GM12878 (cell line): ENCODE results near the gene COL8A2.

Experiments used
- BRCA1 ChIP-seq: IDR thresholded peaks from 2 replicates; pipeline ENCODE4 v1.6.1; 2011; ENCODE audit warnings: low read depth, low read length, improper control_type of control experiment
- ESRRA ChIP-seq: IDR thresholded peaks from 2 replicates; pipeline ENCODE4 v1.6.1; 2012; ENCODE audit warnings: mild to moderate bottlenecking, low read length, improper control_type of control experiment
- MXI1 ChIP-seq: fragments of 150-350 bp; IDR thresholded peaks from 2 replicates; pipeline ENCODE4 v1.6.1; 2011; ENCODE audit warnings: low read depth, mild to moderate bottlenecking, inconsistent platforms, low read length, improper control_type of control experiment
- POLR2AphosphoS2 ChIP-seq: IDR thresholded peaks from 2 replicates; pipeline ENCODE4 v1.6.1; 2011; ENCODE audit warnings: low read depth, mild to moderate bottlenecking, low read length, improper control_type of control experiment, moderate library complexity
- SIN3A ChIP-seq: IDR thresholded peaks from 2 replicates; pipeline ENCODE4 v1.6.1; 2012; ENCODE audit warnings: low read depth, low read length, improper control_type of control experiment
- TF ChIP-seq, protein P1 (sequence below): IDR thresholded peaks from 2 replicates; pipeline ENCODE4 v1.6.1; 2011; ENCODE audit warnings: mild to moderate bottlenecking, low read depth, low read length, moderate library complexity; ENCODE audit not compliant: insufficient replicate concordance
- TF ChIP-seq, protein P2 (sequence below): IDR thresholded peaks from 2 replicates; pipeline ENCODE4 v1.6.1; 2012; ENCODE audit warnings: low read depth, low read length, improper control_type of control experiment
- TF ChIP-seq, protein P3 (sequence below): fragments of 450-650 bp; conservative IDR thresholded peaks from 2 replicates; pipeline ENCODE4 v1.6.1; 2017; ENCODE audit warnings: mild to moderate bottlenecking, moderate library complexity

DNA sequence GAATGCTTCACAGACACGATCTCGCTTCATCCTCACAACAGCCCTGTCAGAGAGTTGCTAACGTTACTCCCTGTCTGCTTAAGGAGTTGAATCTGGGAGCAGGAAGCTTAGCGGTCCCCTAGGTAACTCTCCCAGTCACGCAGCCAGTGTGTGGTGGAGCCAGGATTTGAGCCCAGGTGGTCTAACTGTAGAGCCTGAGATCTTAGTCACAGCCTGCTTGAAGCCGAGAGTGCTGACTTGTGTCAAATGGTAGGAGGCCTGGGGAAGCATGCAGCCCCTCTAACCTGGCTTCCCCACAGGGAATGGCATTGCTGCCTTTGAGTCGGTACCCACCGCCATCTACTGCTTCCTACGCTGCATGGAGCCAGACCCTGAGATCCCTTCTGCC is 32.2 kb downstream of the COL8A2 start:
- TF ChIP-seq MXI1 (no peak), BRCA1 (no peak), ESRRA (no peak), SIN3A (no peak), POLR2AphosphoS2 (no peak)
- TF ChIP-seq, protein P1, sequence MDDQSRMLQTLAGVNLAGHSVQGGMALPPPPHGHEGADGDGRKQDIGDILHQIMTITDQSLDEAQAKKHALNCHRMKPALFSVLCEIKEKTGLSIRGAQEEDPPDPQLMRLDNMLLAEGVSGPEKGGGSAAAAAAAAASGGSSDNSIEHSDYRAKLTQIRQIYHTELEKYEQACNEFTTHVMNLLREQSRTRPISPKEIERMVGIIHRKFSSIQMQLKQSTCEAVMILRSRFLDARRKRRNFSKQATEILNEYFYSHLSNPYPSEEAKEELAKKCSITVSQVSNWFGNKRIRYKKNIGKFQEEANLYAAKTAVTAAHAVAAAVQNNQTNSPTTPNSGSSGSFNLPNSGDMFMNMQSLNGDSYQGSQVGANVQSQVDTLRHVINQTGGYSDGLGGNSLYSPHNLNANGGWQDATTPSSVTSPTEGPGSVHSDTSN = no peak
- TF ChIP-seq, protein P2, sequence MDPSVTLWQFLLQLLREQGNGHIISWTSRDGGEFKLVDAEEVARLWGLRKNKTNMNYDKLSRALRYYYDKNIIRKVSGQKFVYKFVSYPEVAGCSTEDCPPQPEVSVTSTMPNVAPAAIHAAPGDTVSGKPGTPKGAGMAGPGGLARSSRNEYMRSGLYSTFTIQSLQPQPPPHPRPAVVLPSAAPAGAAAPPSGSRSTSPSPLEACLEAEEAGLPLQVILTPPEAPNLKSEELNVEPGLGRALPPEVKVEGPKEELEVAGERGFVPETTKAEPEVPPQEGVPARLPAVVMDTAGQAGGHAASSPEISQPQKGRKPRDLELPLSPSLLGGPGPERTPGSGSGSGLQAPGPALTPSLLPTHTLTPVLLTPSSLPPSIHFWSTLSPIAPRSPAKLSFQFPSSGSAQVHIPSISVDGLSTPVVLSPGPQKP = no peak
- TF ChIP-seq, protein P3, sequence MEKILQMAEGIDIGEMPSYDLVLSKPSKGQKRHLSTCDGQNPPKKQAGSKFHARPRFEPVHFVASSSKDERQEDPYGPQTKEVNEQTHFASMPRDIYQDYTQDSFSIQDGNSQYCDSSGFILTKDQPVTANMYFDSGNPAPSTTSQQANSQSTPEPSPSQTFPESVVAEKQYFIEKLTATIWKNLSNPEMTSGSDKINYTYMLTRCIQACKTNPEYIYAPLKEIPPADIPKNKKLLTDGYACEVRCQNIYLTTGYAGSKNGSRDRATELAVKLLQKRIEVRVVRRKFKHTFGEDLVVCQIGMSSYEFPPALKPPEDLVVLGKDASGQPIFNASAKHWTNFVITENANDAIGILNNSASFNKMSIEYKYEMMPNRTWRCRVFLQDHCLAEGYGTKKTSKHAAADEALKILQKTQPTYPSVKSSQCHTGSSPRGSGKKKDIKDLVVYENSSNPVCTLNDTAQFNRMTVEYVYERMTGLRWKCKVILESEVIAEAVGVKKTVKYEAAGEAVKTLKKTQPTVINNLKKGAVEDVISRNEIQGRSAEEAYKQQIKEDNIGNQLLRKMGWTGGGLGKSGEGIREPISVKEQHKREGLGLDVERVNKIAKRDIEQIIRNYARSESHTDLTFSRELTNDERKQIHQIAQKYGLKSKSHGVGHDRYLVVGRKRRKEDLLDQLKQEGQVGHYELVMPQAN = no peak
